ENCODE measurements around the gene C12orf75. TPM values are rescaled to one million over a fixed set of nuclear protein-coding genes. Genes with fewer than 3 reads are reported as not detected.
A peak's percentile ranks its signal among the peaks of the same experiment; 100 is the strongest.

The C12orf75 gene
- total RNA-seq, 1 experiment from 2014 or later, result 173 TPM

DNA sequence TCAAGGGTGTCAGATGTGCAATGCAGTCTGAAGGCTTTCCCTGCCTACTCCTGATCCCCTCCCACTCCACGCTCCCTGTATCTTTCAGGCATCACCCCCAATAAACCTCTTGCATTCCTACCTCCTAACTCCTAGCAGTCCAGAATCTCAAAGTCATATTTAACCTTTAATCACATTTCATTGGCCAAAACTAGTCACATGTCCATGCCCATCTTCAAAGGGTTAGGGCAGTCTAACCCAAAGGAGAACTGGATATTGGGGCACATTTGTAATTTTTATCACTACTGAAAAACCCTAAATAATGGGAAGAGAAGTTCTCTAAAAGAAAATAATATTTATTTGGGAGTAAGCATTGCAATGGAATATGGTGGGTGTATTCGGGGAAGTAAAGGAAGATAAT, 5.4 kb upstream of the C12orf75 start:
- no peak overlapping the region for H3K4me3 ChIP-seq (ENCODE audit: low read depth, low read length)
- no peaks in the 10 kb centered on the region for H3K27me3 ChIP-seq (replicated peaks; ENCODE audit: control insufficient read depth, insufficient read depth, low read length)
- H3K27me3 Mint-ChIP-seq (ENCODE audit: insufficient read depth, unreplicated experiment), result no peaks in the 10 kb centered on the region
- H3K4me1 ChIP-seq, result peaks cover 14% of the 10 kb centered on the region
- ChIA-PET POLR2A (no interaction called here), CTCF (no interaction called here)
- H3K4me3 Mint-ChIP-seq (ENCODE audit: unreplicated experiment), result no peak overlapping the region
- no peaks in the 10 kb centered on the region for H3K36me3 ChIP-seq (ENCODE audit: control insufficient read depth, insufficient read depth, low read length)
- no peak overlapping the region for H3K27ac Mint-ChIP-seq (ENCODE audit: unreplicated experiment)
- peaks cover 13% of the 10 kb centered on the region for H3K4me1 Mint-ChIP-seq (ENCODE audit: low read depth, unreplicated experiment)
- H3K36me3 Mint-ChIP-seq (ENCODE audit: insufficient read depth, unreplicated experiment), result peaks cover 4% of the 10 kb centered on the region
- TF ChIP-seq, protein P1, sequence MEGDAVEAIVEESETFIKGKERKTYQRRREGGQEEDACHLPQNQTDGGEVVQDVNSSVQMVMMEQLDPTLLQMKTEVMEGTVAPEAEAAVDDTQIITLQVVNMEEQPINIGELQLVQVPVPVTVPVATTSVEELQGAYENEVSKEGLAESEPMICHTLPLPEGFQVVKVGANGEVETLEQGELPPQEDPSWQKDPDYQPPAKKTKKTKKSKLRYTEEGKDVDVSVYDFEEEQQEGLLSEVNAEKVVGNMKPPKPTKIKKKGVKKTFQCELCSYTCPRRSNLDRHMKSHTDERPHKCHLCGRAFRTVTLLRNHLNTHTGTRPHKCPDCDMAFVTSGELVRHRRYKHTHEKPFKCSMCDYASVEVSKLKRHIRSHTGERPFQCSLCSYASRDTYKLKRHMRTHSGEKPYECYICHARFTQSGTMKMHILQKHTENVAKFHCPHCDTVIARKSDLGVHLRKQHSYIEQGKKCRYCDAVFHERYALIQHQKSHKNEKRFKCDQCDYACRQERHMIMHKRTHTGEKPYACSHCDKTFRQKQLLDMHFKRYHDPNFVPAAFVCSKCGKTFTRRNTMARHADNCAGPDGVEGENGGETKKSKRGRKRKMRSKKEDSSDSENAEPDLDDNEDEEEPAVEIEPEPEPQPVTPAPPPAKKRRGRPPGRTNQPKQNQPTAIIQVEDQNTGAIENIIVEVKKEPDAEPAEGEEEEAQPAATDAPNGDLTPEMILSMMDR (IDR thresholded peaks at IDR 0.05; ENCODE audit: insufficient read depth in 1 of 2, low read depth in 1 of 2, low read length in 1 of 2, severe bottlenecking in 1 of 2, unreplicated experiment in 1 of 2), result no peak
- no peaks in the 10 kb centered on the region for H3K9me3 ChIP-seq
- BruUV-seq (replicated peaks), result no TSS peak
- DNase-seq, result no peak
- H3K9me3 Mint-ChIP-seq (ENCODE audit: unreplicated experiment), result no peaks in the 10 kb centered on the region
- intact Hi-C loops (cut with micrococcal nuclease; ENCODE audit: unreplicated experiment), result no loop called here

DNA sequence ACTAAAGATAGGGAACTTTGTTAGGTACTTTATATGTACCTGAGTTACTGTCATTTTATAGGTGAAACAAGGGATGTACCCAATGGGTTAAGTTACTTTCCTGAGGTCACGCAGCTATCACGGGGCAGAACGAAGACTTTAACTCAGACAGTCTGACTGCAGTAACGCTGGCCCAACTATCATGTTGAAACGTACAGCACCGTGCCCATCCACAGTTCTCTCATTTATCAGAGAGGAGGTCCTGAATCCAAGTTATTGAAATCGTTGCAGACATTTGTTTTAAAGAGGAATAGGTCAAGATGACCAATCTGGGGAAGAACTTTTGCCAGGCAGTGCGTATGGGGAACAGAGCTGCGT, 587 bp upstream of the C12orf75 start:
- POLR2A ChIA-PET, result no interaction called here
- no peaks in the 10 kb centered on the region; the same call in none of the 2 replicates for H3K36me3 ChIP-seq (ENCODE audit: control insufficient read depth, insufficient read depth, low read length)
- intact Hi-C loops (cut with micrococcal nuclease; ENCODE audit: unreplicated experiment), result loop anchor here (1.0 to 10.0 kb wide), 3 partner anchors 12 to 225 kb away; partner anchors contain the start of gene WASHC4
- Mint-ChIP-seq H3K4me3 (ENCODE audit: unreplicated experiment) (peak overlapping the region; percentile 90), H3K27ac (ENCODE audit: unreplicated experiment) (peak overlapping the region; percentile 85), H3K36me3 (ENCODE audit: insufficient read depth, unreplicated experiment) (peaks cover 7% of the 10 kb centered on the region), H3K27me3 (ENCODE audit: insufficient read depth, unreplicated experiment) (no peaks in the 10 kb centered on the region), H3K4me1 (ENCODE audit: low read depth, unreplicated experiment) (peaks cover 10% of the 10 kb centered on the region), H3K9me3 (ENCODE audit: unreplicated experiment) (no peaks in the 10 kb centered on the region)
- no peaks in the 10 kb centered on the region for H3K27me3 ChIP-seq (replicated peaks; ENCODE audit: control insufficient read depth, insufficient read depth, low read length)
- CTCF ChIA-PET, result no interaction called here
- no peaks in the 10 kb centered on the region for H3K9me3 ChIP-seq
- TSS peak; percentile 77 for BruUV-seq (replicated peaks)
- peaks cover 29% of the 10 kb centered on the region for H3K4me1 ChIP-seq
- DNase-seq, result no peak
- TF ChIP-seq, protein P1 (IDR thresholded peaks at IDR 0.05; ENCODE audit: insufficient read depth in 1 of 2, low read depth in 1 of 2, low read length in 1 of 2, severe bottlenecking in 1 of 2, unreplicated experiment in 1 of 2), result no peak
- peak overlapping the region; percentile 56 for H3K4me3 ChIP-seq (ENCODE audit: low read depth, low read length)

DNA sequence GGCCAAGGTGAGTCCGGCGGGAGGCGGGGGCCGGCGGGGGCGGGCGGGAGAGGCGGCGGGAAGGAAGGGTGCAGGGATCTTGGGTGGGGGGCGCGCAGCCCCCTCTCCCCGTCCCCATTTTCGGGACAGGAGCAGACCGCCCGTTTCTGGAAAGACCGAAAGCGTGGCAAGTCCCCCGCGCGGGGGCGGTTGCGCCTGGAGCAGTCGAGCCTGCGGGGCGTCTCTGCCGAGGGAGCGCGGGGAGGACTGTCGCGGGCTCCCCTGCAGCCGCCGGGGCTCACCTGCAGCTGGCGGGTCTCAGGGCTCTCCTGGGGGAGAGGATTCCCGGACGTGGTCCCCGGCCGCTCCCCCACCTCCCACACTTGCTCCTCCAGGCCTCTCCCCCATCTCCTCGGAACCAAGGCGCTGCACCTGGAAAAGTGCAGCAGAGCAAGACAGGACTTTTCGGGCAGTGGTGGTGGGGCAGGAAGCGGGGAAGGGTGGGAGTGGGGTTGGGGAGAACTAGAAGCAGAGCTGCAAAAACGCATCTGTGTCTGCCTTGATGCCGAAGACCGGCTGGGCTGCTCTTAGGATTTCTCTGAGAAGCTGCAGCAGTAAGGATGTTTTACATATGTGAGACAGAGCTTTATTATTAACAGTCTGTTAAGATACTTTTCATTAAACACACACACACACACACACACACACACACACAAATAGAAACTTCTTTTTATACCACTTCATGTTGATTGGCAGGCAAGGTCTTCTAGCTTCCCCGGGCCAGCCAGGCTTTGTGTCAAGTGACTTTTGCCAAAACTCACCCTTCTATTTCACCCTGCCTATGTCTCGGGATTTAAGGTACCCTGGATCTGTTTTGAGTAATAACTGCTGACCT, 677 bp downstream of the C12orf75 start:
- no peaks in the 10 kb centered on the region for H3K9me3 ChIP-seq
- no peak for DNase-seq
- BruUV-seq (replicated peaks), result no TSS peak
- ChIA-PET CTCF (interaction anchor here (0.6 to 0.7 kb wide), 2 partner anchors 109 to 821 kb away, joined by 3 to 5 read pairs; no protein-coding TSS in a partner anchor), POLR2A (interaction anchor here (0.6 to 2.7 kb wide), 3 partner anchors 51 to 782 kb away, joined by 4 to 9 read pairs (median 5); partner anchors contain the start of gene APPL2)
- no peaks in the 10 kb centered on the region for H3K27me3 ChIP-seq (replicated peaks; ENCODE audit: control insufficient read depth, insufficient read depth, low read length)
- Mint-ChIP-seq H3K4me1 (ENCODE audit: low read depth, unreplicated experiment) (peaks cover 18% of the 10 kb centered on the region), H3K27me3 (ENCODE audit: insufficient read depth, unreplicated experiment) (no peaks in the 10 kb centered on the region), H3K4me3 (ENCODE audit: unreplicated experiment) (peak overlapping the region; percentile 90), H3K36me3 (ENCODE audit: insufficient read depth, unreplicated experiment) (peaks cover 7% of the 10 kb centered on the region), H3K9me3 (ENCODE audit: unreplicated experiment) (peaks cover 2% of the 10 kb centered on the region), H3K27ac (ENCODE audit: unreplicated experiment) (peak overlapping the region; percentile 50)
- H3K36me3 ChIP-seq (ENCODE audit: control insufficient read depth, insufficient read depth, low read length), result no peaks in the 10 kb centered on the region; the same call in none of the 2 replicates
- peaks cover 36% of the 10 kb centered on the region for H3K4me1 ChIP-seq
- intact Hi-C loops (cut with micrococcal nuclease; ENCODE audit: unreplicated experiment), result loop anchor here (1.0 to 10.0 kb wide), 3 partner anchors 13 to 226 kb away; partner anchors contain the start of gene WASHC4
- TF ChIP-seq, protein P1 (IDR thresholded peaks at IDR 0.05; ENCODE audit: insufficient read depth in 1 of 2, low read depth in 1 of 2, low read length in 1 of 2, severe bottlenecking in 1 of 2, unreplicated experiment in 1 of 2), result no peak
- peak overlapping the region; percentile 56 for H3K4me3 ChIP-seq (ENCODE audit: low read depth, low read length)
